ENCODE measurements around the gene SMPD4.

DNA sequence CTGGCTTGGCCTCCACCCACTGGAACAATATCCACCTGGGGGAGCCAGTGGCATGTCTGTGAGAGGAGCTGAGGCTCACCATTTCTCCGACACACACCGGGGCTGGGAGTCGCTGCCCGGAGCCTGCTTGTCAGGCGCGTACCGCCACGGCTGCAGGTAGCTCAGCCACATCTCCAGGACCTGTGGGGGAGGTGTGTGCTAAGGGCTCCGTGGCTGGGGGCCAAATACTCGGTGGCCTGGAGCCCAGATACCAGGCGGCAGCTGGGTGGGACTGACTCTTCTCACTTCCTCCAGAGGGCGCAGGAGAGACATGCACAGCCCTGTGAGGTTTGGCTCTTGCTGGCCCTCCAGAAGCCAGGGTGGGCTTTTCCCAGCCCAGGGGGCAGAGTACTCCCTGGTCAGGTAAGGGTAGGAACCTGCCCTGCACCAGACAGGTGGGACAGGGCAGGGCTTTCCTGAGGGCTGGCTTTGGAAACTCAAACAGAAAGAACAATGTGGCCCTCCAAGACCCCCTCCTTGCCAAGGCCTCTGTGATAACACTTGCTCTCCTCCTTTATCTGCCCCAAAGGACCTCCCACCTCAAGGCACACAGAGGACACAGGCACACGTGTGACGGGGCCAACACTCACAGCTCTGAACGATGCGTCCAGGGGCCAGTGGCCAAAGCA, 25.3 kb downstream of the SMPD4 start:
- TF ChIP-seq CTCF (IDR thresholded peaks at IDR 0.05) (peak; percentile 48 to 90 (median 80)), POLR2A (IDR thresholded peaks at IDR 0.05) (peak in 1 of 2 donors; percentile 29)

Measured in thyroid gland (tissue), 4 donors.